ENCODE measurements around the gene MEF2A. TPM values are rescaled to one million over a fixed set of nuclear protein-coding genes. Genes with fewer than 3 reads are reported as not detected.

The MEF2A gene
- total and polyA plus RNA-seq, 10 of the 15 experiments (the other 5 are each of a cell fraction or from before 2014, with no cell fraction given) = 7.2 to 46.7 (median 35.9) TPM

GRCh38 chr15:99706557-99707303 is 140.9 kb downstream of the MEF2A start:
- ATAC-seq = no peak
- Histone ChIP-seq H2AFZ (ENCODE audit: control insufficient read depth, low read depth, low read length) (no peak overlapping the region), H3K79me2 (ENCODE audit: control insufficient read depth, insufficient read depth, low read length) (no peaks in the 10 kb centered on the region), H3K9ac (ENCODE audit: control insufficient read depth, insufficient read depth, low read length) (no peak overlapping the region), H3K27ac (ENCODE audit: control insufficient read depth, insufficient read depth) (0 out of 2 replicates have a peak overlapping the region, but pooled peaks have one; percentile 24), H3K4me3 (no peak overlapping the region), H3K9me3 (replicated peaks; ENCODE audit: control insufficient read depth, insufficient read depth, low read length) (no peaks in the 10 kb centered on the region), H3K4me1 (ENCODE audit: control insufficient read depth, insufficient read depth, low read length) (peaks cover 27% of the 10 kb centered on the region), H4K20me1 (ENCODE audit: control insufficient read depth, insufficient read depth) (peaks cover 3% of the 10 kb centered on the region; the same call in 1 of the 2 replicates), H3K27me3 (replicated peaks in 1 of 2; ENCODE audit: control insufficient read depth in 2 of 2, insufficient read depth in 2 of 2, low read length in 1 of 2) (no peaks in the 10 kb centered on the region), H3K4me2 (ENCODE audit: control insufficient read depth, insufficient read depth) (0 out of 2 replicates have a peak overlapping the region, but pooled peaks have one; percentile 44), H3K36me3 (ENCODE audit: control insufficient read depth in 2 of 2, insufficient read depth in 2 of 2, low read length in 1 of 2) (peaks cover 0 to 29% of the 10 kb centered on the region in 2 experiments; a peak in 3 of 4 replicates)
- SMC1A ChIA-PET (ENCODE audit: uncharacterized antibody, unreplicated experiment) = interaction anchor here (1.0 to 1.4 kb wide), 3 partner anchors 50 to 425 kb away, joined by 3 to 4 read pairs (median 4); no protein-coding TSS in a partner anchor
- POLR2A ChIA-PET = no interaction called here
- intact Hi-C loops (cut with micrococcal nuclease; ENCODE audit: unreplicated experiment) = loop anchor here (10.0 kb wide), 1 partner anchor 362 kb away; no protein-coding TSS in a partner anchor
- RAD21 ChIA-PET (ENCODE audit: unreplicated experiment) = interaction anchor here (1.3 to 1.7 kb wide), 2 partner anchors 10 to 434 kb away, joined by 4 to 10 read pairs; no protein-coding TSS in a partner anchor
- FAIRE-seq = no peak
- no TSS peak for BruUV-seq (replicated peaks)
- in situ Hi-C loops (cut with MboI) = no loop called here
- CTCF ChIA-PET = interaction anchor here (1.6 to 2.8 kb wide), 3 partner anchors 50 to 433 kb away, joined by 5 to 12 read pairs (median 5); no protein-coding TSS in a partner anchor
- WGBS (ENCODE audit: insufficient coverage, insufficient replicate concordance, low lambda C conversion rate, missing lambda C conversion rate) = 65% methylated on average over 10 of the region's 10 CpGs
- peak; percentile 67; the same call in 1 of the 2 replicates for TF ChIP-seq TCF7 (IDR thresholded peaks at IDR 0.05; ENCODE audit: borderline replicate concordance)
- no peak for TF ChIP-seq ETV6 (conservative IDR thresholded peaks at IDR 0.05 in 1 of 2, IDR thresholded peaks at IDR 0.05 in 1 of 2; ENCODE audit: borderline replicate concordance in 1 of 2, low read depth in 1 of 2)
- TF ChIP-seq POLR2A (IDR thresholded peaks at IDR 0.05; ENCODE audit: low read depth, low read length) = peak; percentile 22; the same call in 1 of the 2 replicates
- peak; percentile 51; the same call in 1 of the 2 replicates for TF ChIP-seq RUNX3 (IDR thresholded peaks at IDR 0.05; ENCODE audit: low read length)
- 0 out of 2 replicates have a peak, but pooled peaks have one; percentile 30 for TF ChIP-seq CREM (IDR thresholded peaks at IDR 0.05; ENCODE audit: low read depth)
- TF ChIP-seq, protein P1, sequence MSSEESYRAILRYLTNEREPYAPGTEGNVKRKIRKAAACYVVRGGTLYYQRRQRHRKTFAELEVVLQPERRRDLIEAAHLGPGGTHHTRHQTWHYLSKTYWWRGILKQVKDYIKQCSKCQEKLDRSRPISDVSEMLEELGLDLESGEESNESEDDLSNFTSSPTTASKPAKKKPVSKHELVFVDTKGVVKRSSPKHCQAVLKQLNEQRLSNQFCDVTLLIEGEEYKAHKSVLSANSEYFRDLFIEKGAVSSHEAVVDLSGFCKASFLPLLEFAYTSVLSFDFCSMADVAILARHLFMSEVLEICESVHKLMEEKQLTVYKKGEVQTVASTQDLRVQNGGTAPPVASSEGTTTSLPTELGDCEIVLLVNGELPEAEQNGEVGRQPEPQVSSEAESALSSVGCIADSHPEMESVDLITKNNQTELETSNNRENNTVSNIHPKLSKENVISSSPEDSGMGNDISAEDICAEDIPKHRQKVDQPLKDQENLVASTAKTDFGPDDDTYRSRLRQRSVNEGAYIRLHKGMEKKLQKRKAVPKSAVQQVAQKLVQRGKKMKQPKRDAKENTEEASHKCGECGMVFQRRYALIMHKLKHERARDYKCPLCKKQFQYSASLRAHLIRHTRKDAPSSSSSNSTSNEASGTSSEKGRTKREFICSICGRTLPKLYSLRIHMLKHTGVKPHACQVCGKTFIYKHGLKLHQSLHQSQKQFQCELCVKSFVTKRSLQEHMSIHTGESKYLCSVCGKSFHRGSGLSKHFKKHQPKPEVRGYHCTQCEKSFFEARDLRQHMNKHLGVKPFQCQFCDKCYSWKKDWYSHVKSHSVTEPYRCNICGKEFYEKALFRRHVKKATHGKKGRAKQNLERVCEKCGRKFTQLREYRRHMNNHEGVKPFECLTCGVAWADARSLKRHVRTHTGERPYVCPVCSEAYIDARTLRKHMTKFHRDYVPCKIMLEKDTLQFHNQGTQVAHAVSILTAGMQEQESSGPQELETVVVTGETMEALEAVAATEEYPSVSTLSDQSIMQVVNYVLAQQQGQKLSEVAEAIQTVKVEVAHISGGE (CRISPR knock-in tag; IDR thresholded peaks at IDR 0.05) = no peak
- peak; percentile 39; the same call in 1 of the 2 replicates for TF ChIP-seq JUNB (IDR thresholded peaks at IDR 0.05)
- TF ChIP-seq MAX (IDR thresholded peaks at IDR 0.05; ENCODE audit: low read depth, low read length) = no peak
- TF ChIP-seq ZBTB4 (CRISPR knock-in tag; IDR thresholded peaks at IDR 0.05) = no peak
- DNase-seq (ENCODE audit: low read depth, low spot score) = no peak
